Umbilical cord (tissue), 2 donors: ENCODE results near the gene EPS8. TPM values are rescaled to one million over a fixed set of nuclear protein-coding genes. Genes with fewer than 3 reads are reported as not detected.
"Not testable (repeated sequence)": the region's sequence is repeated elsewhere in the genome, so short reads cannot be mapped to it uniquely, and the experiment has no call there.

Experiments
- DNase-seq: peaks from one replicate; pipeline ENCODE4 v3.0.0-alpha.2; 2015; ENCODE audit warnings: low spot score
- total RNA-seq: library from RNA; depleted of rRNA; stranded (reverse); fragments of >200 nt; gene quantifications from one replicate; pipeline ENCODE4 v1.2.3, GENCODE V29; 2014; ENCODE audit warnings: low replicate concordance; ENCODE audit not compliant: insufficient read depth

Gene EPS8
- total RNA-seq, 1 donor from 2014 or later, result 194 TPM

DNA sequence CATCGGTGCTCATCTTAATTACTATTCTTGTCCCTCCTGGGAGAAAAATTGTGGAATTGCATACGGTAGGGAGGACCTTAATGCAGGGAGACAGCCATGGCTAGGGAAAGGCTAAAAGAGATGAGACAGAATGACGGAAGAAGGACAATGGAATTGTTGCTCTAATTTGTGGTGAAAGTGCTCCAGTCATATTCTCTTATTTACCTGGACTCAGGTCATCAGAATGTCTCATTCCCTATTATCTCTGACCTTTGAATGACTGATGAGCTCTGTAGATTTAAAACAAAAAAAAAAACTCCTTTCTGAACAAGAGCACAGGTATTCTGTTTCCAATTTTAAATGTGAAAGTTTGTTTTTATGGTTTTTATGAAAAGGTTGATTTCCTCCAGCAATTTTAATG lies 8.6 kb upstream of the EPS8 start:
- DNase-seq, result no peak

- no peak for DNase-seq
Observed at GRCh38 chr12:15796493-15797141, 7.4 kb upstream of the EPS8 start.

DNA sequence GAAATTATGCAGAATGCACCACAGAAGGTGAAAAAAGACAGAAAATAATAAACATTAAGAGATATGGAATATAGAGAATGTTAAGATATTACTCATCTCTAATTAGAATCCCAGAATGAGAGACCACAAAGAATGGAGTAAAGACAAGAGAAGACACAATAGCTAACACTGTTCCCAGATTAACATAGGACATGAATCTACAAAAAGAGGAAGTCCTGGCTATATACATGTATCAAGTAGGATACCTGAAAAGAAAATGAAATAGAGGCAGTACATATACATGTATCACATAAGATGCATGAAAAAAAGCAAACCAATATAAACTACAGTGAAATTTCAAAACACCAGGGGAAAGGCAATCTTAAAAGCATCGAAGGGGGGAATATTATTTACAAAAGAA lies 5.6 kb upstream of the EPS8 start:
- no peak for DNase-seq

- no peak for DNase-seq
Observed at GRCh38 chr12:15794196-15794595, 5.0 kb upstream of the EPS8 start.

DNA sequence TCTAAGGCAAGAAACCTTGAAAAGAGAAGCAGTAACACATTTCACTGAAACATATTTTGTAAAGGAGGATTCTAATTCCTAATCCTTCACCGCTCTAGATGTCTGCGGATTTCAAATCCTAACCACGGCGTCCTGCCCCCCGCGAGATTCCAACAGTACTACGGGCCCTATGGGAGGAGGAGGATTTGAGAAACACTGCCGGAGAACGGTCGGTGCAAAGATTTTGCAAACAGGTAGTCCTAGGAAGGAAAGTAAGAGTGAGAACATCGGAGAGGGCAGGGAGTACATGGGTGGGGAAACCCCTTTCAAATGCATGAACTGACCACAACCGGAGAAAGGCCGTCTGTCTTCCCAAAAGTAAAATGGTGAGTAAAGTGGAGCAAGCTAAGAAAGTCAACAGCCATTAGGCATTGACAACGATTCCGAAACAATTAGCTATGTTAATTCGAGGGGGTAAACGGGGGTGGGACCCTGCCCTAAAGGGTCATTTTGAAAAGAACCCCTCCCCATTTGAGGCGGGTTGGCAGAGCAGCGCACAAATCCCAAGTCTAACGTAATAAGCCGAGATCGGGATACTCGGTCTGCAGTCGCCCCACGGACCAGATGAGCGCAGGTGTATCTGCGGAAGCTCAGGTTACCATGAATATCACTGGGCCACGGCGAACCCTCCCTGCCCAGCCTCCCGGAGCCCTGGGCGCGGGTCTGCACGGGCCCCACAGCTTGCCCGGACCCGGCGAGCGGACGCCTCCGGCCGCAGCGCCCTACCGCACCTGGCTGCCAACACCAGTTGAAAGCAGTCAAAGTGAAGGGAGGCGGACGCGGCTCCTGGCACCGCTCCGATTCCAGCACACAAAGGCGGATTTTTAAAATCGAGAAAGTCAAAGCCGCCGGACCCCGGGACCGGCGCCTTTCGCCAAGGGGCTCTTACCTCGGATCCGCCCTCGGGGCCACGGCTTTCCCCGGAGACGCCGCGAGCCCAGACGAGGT lies 662 bp downstream of the EPS8 start:
- peak; percentile 51 for DNase-seq

DNA sequence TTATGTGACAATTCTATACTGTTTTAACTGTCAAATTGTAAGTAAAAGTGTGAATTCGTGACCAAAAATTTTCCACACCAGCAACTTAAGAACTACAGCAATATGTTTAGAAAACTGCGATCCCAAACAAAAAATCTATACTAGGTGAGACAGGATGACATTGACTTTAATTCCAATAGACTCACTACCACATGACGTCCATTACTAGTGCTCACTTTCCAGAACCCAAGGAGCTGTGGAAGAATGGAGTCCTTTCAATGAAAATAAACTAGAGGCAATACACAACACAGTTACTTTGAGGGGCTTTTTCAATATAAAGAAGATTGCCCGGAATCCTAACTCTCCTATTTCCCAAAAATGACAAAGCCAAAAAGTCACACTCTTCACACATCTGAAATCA lies 1.4 kb downstream of the EPS8 start:
- no peak for DNase-seq

DNA sequence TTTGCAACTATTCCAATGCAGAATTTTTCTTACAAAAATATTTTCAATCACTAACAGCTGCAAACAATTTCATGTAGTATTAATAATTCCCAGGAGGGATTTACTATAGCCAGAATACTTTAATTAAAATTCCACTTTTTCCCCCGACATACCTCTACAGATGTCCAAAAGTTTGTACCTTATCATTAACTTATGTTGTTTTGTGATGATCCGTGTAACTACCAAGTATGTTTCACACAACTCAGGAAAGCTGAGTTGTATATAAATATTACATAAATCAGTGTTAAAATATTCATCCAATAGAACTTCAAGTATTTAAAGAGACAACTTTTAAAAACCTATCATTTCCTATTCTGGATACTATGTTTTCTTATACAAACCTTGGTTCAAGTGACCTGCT lies 2.4 kb downstream of the EPS8 start:
- no peak for DNase-seq

GRCh38 chr12:15783288-15783687 lies 5.9 kb downstream of the EPS8 start:
- DNase-seq, result no peak

DNA sequence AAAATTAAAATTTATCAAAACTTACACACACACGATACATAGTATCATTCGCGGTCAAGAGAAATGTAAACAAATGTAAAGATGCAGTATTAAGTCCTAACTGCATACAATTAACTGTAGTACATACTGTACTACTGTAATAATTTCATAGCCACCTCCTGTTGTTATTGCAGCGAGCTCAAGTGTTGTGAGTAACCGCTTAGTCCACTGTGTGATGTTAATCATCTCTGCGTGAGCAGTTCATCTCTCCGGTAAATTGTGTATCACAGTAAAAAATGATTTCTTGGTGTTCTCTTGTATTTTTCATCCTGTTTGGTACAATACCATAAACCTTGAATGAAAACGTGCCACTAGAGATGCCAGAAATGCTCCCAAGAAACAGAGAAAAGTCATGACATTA lies 6.5 kb downstream of the EPS8 start:
- DNase-seq, result no peak

DNA sequence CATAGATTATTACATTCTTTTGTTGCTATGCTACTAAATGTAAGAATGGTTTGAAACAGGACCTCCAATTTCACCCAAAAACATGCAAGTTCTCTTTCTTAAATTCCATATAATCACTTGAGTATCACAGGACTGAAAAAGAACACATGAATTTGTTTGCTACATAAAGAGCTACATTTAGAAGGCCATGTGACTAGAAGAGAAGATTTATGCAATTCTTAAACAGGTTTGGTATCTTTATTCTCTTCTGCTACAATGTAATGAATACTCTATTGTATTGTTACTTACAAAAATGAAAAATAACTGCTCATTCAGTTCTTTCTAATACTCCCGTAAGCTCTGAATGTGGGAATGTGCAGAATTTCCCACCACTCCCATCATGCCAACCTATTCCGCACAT lies 9.3 kb downstream of the EPS8 start:
- DNase-seq, result no peak

DNA sequence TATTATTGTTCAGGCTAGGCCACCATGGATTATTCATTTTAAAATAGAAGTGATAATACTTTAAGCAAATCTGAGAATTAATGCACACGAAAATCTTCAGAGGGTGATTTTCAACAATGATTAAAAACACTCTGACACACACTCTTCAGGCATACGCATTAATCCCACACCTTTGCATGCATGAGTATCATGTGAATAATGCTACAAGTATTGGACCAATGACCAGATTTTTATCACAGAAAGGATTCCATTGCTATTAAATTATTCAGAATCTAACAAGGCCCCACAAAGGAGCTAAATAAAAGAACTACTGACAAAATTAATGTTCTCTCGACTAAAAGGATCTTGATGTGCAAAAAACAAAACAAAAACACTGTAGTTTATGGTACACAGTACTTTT lies 11.1 kb downstream of the EPS8 start:
- DNase-seq, result no peak

DNA sequence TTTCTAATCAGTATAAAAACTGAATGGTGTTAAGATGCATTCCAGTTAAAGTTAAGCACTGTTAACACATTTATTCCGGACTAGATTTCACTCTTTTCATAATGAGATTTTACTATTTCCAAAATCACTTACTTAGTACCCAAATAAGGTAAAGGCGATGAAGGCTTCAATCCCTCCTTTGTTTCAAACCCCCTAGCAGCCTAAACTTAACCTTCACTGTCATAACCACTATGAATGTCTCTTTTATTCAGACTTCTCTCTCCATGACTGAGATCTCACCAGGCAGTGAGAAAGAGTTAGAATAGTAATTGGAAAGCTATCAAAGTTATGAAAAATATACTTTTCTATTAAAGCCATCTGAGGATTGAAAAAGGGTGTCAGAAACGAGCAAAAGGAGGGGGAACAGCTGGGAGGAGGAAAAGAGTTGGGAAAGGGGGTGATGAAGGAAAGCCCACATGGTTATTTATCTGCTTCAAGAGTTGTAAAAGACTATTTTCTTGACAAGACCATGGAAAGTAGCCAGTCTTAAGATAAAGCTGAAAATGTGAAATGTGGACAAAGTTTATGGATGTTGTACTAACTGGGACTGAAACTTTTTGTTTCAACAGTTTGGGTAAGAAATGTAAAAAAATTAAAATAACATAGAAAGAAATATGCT lies 11.7 kb downstream of the EPS8 start:
- peak; percentile 45 for DNase-seq

- DNase-seq, result no peak
Observed at GRCh38 chr12:15776532-15776931, 12.7 kb downstream of the EPS8 start.

DNA sequence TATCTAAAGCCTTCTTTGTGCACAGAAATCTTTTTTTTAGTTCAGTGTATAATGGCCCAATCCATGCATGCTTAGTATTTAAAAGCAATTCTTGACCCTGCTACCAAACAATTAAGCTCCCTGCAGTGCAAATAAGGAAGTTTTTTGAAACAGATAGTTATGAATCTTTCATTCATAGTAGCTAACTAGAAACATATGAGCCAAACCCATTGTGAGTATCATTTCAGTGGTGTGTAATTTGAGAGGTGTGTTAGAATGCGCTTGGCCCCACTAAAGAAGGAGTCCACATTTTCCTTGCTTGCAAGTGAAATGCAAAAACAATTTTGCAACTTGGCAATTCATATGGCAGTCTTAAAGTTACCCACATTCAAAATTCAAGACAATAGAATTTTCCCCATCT lies 14.4 kb downstream of the EPS8 start:
- DNase-seq, result no peak

GRCh38 chr12:15772405-15773018 lies 16.7 kb downstream of the EPS8 start:
- no peak for DNase-seq

GRCh38 chr12:15770581-15770980 lies 18.6 kb downstream of the EPS8 start:
- DNase-seq, result no peak

DNA sequence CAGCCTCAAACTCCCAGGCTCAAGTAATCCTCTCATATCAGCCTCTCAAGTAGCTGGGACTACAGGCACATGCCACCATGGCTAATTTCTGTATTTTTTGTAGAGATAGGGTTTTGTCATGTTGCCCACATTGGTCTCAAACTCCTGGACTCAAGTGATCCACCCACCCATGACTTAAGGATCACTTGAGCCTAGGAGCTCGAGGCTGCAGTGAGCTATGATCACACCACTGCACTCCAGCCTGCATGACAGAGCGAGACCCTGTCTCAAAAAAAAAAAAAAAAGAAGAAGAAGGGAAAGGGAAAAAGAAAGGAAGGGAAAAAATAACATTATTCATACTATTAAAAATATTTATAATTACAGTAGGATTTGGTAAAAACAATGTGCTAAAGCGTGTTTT lies 19.2 kb downstream of the EPS8 start:
- no peak for DNase-seq

- no peak for DNase-seq
Observed at GRCh38 chr12:15769586-15769985, 19.6 kb downstream of the EPS8 start.

DNA sequence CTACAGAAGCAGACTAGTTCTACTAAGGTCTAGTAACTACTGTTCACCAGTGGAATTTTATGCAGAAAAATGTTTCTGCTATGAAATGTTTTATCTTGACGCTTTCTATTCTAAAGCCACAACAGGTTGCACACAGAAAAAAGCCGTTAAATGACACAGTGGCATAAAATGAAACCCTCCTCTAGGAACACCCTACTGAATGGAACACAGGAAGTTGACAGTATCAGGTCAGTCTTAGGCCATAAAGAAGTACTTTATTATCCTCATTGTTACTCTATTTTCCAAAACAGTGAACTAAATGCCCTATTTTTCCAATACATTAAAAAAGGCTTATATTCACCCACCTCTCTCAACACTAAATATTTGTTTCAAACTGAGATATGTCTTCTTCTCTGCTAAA lies 21.9 kb downstream of the EPS8 start:
- DNase-seq, result no peak

GRCh38 chr12:15763328-15763727 lies 25.9 kb downstream of the EPS8 start:
- no peak for DNase-seq

GRCh38 chr12:15762162-15762561 lies 27.0 kb downstream of the EPS8 start:
- not testable (repeated sequence) for DNase-seq
